Measurements from ENCODE around the gene ZBED4. TPM values are rescaled to one million over a fixed set of nuclear protein-coding genes. Genes with fewer than 3 reads are reported as not detected.
A peak's percentile ranks its signal among the peaks of the same experiment; 100 is the strongest.

The ZBED4 gene
- total RNA-seq, 1 experiment from 2014 or later: 29.2 TPM

GRCh38 chr22:49807780-49808708 lies 45.6 kb upstream of the ZBED4 start (continued):
- TF ChIP-seq, protein P1, sequence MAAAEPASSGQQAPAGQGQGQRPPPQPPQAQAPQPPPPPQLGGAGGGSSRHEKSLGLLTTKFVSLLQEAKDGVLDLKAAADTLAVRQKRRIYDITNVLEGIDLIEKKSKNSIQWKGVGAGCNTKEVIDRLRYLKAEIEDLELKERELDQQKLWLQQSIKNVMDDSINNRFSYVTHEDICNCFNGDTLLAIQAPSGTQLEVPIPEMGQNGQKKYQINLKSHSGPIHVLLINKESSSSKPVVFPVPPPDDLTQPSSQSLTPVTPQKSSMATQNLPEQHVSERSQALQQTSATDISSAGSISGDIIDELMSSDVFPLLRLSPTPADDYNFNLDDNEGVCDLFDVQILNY (CRISPR knock-in tag; IDR thresholded peaks at IDR 0.05): no peak
- TF ChIP-seq ZNF121 (CRISPR knock-in tag; IDR thresholded peaks at IDR 0.05) (no peak), ETV6 (CRISPR knock-in tag; IDR thresholded peaks at IDR 0.05) (no peak), ZNF532 (CRISPR knock-in tag; IDR thresholded peaks at IDR 0.05; ENCODE audit: borderline replicate concordance) (no peak), ZNF423 (CRISPR knock-in tag; IDR thresholded peaks at IDR 0.05) (no peak)

GRCh38 chr22:49810363-49811019 lies 43.2 kb upstream of the ZBED4 start:
- H3K27ac Mint-ChIP-seq: peak overlapping the region; percentile 56; the same call in 1 of the 2 replicates

DNA sequence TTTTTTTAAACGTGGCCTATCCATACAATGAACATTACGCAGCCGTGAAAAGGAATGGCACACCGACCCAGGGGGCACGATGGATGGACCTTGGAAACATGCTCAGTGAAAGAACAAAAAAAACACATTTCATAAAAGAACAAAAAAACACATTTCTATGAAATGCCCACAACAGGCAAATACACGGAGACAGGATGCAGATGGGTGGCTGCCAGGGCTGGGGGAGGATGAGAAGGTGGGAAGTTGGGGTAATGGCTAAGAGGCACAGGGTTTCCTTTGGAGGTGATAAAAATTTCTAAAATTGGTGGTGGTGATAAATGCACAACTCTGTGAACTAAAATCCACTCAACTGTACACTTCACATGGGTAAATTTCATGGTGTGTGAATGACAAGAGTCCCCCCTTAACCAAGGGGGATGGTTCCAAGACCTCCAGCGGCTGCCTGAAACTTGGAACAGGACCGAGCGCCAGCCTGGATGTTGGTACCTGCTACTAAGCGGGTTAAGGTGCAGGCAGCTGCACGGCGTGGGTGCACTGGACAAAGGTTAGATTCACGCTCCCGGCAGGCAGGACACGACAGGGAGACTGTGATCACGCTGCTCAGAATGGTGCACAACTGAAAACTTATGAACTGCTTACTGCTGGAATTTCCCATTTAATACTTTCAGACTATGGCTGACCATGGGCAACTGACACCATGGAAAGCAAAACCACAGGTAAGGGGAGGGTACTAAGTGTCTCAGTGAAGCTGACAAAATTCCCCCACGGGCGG lies 42.4 kb upstream of the ZBED4 start:
- peaks cover 19% of the 10 kb centered on the region for H3K36me3 Mint-ChIP-seq
- POLR2A ChIA-PET: no interaction called here

More at GRCh38 chr22:49810363-49811019, 43.2 kb upstream of the ZBED4 start:
- DNase-seq (ENCODE audit: low spot score): no peak
- no peak for ATAC-seq
- H3K9me3 Mint-ChIP-seq: no peaks in the 10 kb centered on the region
- H3K27me3 Mint-ChIP-seq (ENCODE audit: low read depth): no peaks in the 10 kb centered on the region
- H3K4me1 Mint-ChIP-seq: no peaks in the 10 kb centered on the region
- H3K4me3 Mint-ChIP-seq: no peak overlapping the region
- peaks cover 16% of the 10 kb centered on the region for H3K36me3 Mint-ChIP-seq
- CTCF ChIA-PET: no interaction called here
- TF ChIP-seq, protein P2, sequence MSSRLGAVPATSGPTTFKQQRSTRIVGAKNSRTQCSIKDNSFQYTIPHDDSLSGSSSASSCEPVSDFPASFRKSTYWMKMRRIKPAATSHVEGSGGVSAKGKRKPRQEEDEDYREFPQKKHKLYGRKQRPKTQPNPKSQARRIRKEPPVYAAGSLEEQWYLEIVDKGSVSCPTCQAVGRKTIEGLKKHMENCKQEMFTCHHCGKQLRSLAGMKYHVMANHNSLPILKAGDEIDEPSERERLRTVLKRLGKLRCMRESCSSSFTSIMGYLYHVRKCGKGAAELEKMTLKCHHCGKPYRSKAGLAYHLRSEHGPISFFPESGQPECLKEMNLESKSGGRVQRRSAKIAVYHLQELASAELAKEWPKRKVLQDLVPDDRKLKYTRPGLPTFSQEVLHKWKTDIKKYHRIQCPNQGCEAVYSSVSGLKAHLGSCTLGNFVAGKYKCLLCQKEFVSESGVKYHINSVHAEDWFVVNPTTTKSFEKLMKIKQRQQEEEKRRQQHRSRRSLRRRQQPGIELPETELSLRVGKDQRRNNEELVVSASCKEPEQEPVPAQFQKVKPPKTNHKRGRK (CRISPR knock-in tag; IDR thresholded peaks at IDR 0.05; ENCODE audit: borderline replicate concordance): no peak
- no peak for TF ChIP-seq SMAD3 (CRISPR knock-in tag; IDR thresholded peaks at IDR 0.05; ENCODE audit: borderline replicate concordance)
- POLR2A ChIA-PET: no interaction called here

More for the DNA sequence above, 42.4 kb upstream of the ZBED4 start:
- Mint-ChIP-seq H3K9me3 (no peaks in the 10 kb centered on the region), H3K4me3 (no peak overlapping the region), H3K27me3 (ENCODE audit: low read depth) (no peaks in the 10 kb centered on the region), H3K4me1 (no peaks in the 10 kb centered on the region), H3K27ac (peak overlapping the region; percentile 70)
- DNase-seq (ENCODE audit: low spot score) (no peak), ATAC-seq (no peak)
- CTCF ChIA-PET: no interaction called here
- TF ChIP-seq, protein P3, sequence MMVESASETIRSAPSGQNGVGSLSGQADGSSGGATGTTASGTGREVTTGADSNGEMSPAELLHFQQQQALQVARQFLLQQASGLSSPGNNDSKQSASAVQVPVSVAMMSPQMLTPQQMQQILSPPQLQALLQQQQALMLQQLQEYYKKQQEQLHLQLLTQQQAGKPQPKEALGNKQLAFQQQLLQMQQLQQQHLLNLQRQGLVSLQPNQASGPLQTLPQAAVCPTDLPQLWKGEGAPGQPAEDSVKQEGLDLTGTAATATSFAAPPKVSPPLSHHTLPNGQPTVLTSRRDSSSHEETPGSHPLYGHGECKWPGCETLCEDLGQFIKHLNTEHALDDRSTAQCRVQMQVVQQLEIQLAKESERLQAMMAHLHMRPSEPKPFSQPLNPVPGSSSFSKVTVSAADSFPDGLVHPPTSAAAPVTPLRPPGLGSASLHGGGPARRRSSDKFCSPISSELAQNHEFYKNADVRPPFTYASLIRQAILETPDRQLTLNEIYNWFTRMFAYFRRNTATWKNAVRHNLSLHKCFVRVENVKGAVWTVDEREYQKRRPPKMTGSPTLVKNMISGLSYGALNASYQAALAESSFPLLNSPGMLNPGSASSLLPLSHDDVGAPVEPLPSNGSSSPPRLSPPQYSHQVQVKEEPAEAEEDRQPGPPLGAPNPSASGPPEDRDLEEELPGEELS (CRISPR knock-in tag; IDR thresholded peaks at IDR 0.05): no peak
- no peak for TF ChIP-seq CREM (CRISPR knock-in tag; IDR thresholded peaks at IDR 0.05)
- no peak for TF ChIP-seq PRDM15 (CRISPR knock-in tag; IDR thresholded peaks at IDR 0.05)
- TF ChIP-seq JAZF1 (CRISPR knock-in tag; IDR thresholded peaks at IDR 0.05): no peak
- no peak for TF ChIP-seq NR2C2 (CRISPR knock-in tag; IDR thresholded peaks at IDR 0.05)
